ENCODE results near the gene GAGE12J.
A peak's percentile ranks its signal among the peaks of the same experiment; 100 is the strongest.
"Not testable (repeated sequence)": the region's sequence is repeated elsewhere in the genome, so short reads cannot be mapped to it uniquely, and the experiment has no call there.

The GAGE12J gene

DNA sequence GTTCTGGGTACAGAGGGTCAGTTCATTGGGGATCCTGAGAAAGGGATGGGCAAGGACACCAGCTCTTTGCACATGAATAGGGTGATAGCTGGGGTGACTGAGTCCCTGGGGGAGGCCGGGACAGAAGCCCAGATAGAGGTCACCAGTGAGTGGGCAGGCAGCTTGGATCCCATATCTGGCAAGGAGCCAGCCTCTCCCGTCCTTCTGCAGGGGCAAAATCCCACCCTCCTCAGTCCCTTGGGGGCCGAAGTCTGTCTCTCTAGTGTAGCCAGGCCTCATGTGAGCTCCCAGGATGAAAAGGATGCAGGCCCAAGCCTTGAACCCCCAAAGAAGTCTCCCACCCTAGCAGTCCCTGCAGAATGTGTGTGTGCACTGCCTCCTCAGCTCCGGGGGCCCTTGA is 35.3 kb upstream of the GAGE12J start:
- WGBS (ENCODE audit: insufficient coverage, insufficient read length) = no CpG with 5 or more reads among the region's 4 CpGs
- H3K27me3 ChIP-seq (ENCODE audit: control insufficient read depth, insufficient read depth, low read length) = no peaks in the 10 kb centered on the region
- H3K4me1 ChIP-seq (ENCODE audit: control insufficient read depth, insufficient read depth, low read length) = peaks cover 2% of the 10 kb centered on the region; the same call in 1 of the 2 replicates
- H3K36me3 ChIP-seq (ENCODE audit: control insufficient read depth, insufficient read depth, low read length) = no peaks in the 10 kb centered on the region
- H3K27ac ChIP-seq (ENCODE audit: low read length) = no peak overlapping the region
- no peaks in the 10 kb centered on the region for H3K9me3 ChIP-seq (ENCODE audit: control insufficient read depth, insufficient read depth, low read length)
- H3K4me3 ChIP-seq (ENCODE audit: low read length) = no peak overlapping the region
- no peak for DNase-seq (ENCODE audit: low read depth, low spot score)

DNA sequence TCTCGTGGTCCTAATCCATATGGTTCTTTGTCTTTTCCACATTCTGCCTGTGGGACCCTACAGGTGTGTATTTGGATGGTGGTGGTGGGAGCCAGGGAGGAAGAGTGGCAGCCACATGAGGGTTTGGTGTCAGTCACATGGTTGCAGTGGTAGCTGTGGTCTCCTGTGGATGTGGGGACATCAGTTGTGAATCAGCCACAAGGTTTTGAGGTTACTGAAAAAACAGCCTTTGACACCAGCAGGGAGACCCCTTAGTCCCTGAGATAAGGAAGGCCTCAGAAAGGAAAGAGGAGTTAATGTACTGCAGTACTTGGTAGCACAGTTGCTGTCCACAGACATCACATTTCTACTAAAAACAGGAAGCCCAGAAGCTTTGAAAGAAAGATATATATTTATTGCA is 34.2 kb upstream of the GAGE12J start:
- Histone ChIP-seq H3K36me3 (ENCODE audit: control insufficient read depth, insufficient read depth, low read length) (no peaks in the 10 kb centered on the region), H3K9me3 (ENCODE audit: control insufficient read depth, insufficient read depth, low read length) (no peaks in the 10 kb centered on the region), H3K27me3 (ENCODE audit: control insufficient read depth, insufficient read depth, low read length) (no peaks in the 10 kb centered on the region), H3K4me3 (ENCODE audit: low read length) (no peak overlapping the region), H3K27ac (ENCODE audit: low read length) (no peak overlapping the region), H3K4me1 (ENCODE audit: control insufficient read depth, insufficient read depth, low read length) (no peaks in the 10 kb centered on the region)
- WGBS (ENCODE audit: insufficient coverage, insufficient read length) = no CpG with 5 or more reads among the region's 1 CpG
- DNase-seq (ENCODE audit: low read depth, low spot score) = no peak

DNA sequence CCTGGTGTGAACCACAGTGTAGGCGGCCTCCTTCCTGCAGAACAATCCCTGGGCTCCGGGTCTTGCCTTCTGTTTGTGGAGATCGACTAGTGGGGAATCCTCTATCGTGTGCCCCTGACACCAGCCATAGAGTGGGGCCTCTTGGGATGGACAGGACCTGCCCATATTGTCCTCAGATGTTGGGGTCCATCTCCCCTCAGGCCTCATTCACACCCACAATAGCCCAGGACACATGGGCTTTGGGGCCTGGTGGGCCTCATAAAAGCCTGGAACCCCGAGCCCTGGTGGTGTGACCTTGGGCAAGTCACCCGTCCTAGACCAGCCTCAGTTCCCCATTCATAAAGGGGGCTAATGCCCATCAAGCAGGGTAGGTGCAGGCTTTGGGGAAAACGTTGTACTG is 31.6 kb upstream of the GAGE12J start:
- no peaks in the 10 kb centered on the region for H3K36me3 ChIP-seq (ENCODE audit: control insufficient read depth, insufficient read depth, low read length)
- no peak for DNase-seq (ENCODE audit: low read depth, low spot score)
- H3K27ac ChIP-seq (ENCODE audit: low read length) = no peak overlapping the region
- no peaks in the 10 kb centered on the region for H3K27me3 ChIP-seq (ENCODE audit: control insufficient read depth, insufficient read depth, low read length)
- no peaks in the 10 kb centered on the region for H3K4me1 ChIP-seq (ENCODE audit: control insufficient read depth, insufficient read depth, low read length)
- no peaks in the 10 kb centered on the region for H3K9me3 ChIP-seq (ENCODE audit: control insufficient read depth, insufficient read depth, low read length)
- no CpG with 5 or more reads among the region's 7 CpGs for WGBS (ENCODE audit: insufficient coverage, insufficient read length)
- H3K4me3 ChIP-seq (ENCODE audit: low read length) = no peak overlapping the region

DNA sequence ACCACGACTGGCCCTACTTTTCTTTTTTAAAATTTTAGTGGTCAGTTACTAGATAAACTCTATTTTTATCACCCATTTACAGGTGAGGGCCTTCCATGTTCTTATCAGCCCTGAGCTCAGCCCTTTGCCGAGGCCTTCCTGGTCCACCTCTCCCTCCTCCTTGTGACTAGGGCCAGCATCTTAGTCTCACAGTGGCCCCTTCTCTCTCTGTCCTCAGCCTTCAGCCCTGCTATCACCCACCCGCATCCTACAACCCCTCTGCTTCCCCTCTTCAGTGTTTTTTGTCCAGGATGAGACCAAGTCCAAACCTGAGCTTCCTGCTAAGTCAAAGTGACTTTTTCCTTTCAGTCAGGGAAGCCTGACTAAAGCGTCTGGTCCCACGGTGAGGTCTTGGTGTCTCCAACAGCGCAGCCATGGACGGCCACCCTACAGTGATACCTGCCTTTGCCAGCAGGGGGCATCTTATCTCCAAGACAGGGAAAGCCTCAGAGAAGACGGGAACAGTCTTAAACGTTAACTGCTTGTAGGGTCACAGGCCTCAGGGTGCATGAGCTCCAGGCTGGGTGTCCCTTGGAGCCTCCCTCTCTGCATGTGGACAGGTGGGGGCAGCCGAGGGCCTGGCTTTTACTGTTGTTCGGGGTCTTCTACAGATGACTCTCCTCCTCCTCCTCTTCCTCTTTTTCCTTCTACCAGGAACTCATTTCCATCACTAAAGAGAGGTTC is 30.1 kb upstream of the GAGE12J start:
- no CpG with 5 or more reads among the region's 11 CpGs for WGBS (ENCODE audit: insufficient coverage, insufficient read length)
- no peak overlapping the region for H3K27ac ChIP-seq (ENCODE audit: low read length)
- H3K9me3 ChIP-seq (ENCODE audit: control insufficient read depth, insufficient read depth, low read length) = no peaks in the 10 kb centered on the region
- no peak overlapping the region for H3K4me3 ChIP-seq (ENCODE audit: low read length)
- H3K36me3 ChIP-seq (ENCODE audit: control insufficient read depth, insufficient read depth, low read length) = no peaks in the 10 kb centered on the region
- peak; percentile 33 for DNase-seq (ENCODE audit: low read depth, low spot score)
- no peaks in the 10 kb centered on the region for H3K4me1 ChIP-seq (ENCODE audit: control insufficient read depth, insufficient read depth, low read length)
- no peaks in the 10 kb centered on the region for H3K27me3 ChIP-seq (ENCODE audit: control insufficient read depth, insufficient read depth, low read length)

DNA sequence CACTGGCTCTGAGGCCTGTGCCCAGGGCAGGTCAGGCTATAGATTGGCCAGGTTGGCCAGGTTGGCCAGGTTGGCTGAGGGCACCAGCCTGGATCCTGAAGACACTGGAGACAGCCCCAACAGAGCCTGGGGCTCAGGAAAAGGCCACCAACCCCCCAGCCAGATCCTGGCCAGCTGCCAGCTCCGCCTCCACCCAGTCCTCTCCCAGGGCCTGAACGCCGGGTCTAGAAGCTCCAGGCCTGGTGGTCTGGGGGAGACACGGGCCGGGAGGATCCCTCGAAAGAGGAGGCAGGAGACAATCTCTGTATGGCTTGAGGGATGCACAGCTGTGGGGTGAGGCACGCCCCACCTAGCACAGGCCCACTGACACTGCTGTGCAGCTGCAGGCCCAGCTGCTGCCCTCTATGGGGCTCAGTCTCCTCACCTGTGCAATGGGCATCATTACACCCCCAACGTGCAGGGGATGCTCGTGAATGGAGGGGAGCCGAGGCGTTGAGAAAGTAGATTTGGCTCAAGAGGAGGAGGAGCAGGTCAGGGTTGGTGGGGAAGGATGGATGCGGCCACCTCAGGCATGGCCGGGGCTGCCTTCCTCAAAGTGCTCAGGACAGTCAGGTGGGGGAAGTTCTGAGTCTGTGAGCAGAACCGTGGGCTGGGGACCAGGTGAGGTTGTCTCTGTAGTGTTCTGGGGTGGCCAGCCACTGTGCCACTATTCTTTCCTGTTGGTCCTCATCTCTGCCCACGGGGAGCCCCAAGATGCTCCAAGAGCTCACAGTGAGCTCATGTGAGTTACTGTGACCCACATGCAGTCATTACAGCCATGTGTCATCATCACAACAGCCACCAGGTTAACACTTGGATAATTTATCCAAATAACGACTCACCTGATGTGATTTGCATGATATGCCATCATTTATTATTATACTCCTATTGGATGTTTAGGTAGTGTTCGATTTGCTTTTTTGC is 29.2 kb upstream of the GAGE12J start:
- H3K27ac ChIP-seq (ENCODE audit: low read length) = no peak overlapping the region
- H3K4me3 ChIP-seq (ENCODE audit: low read length) = no peak overlapping the region
- DNase-seq (ENCODE audit: low read depth, low spot score) = no peak
- WGBS (ENCODE audit: insufficient coverage, insufficient read length) = no CpG with 5 or more reads among the region's 17 CpGs
- no peaks in the 10 kb centered on the region for H3K36me3 ChIP-seq (ENCODE audit: control insufficient read depth, insufficient read depth, low read length)
- no peaks in the 10 kb centered on the region for H3K27me3 ChIP-seq (ENCODE audit: control insufficient read depth, insufficient read depth, low read length)
- H3K9me3 ChIP-seq (ENCODE audit: control insufficient read depth, insufficient read depth, low read length) = no peaks in the 10 kb centered on the region
- H3K4me1 ChIP-seq (ENCODE audit: control insufficient read depth, insufficient read depth, low read length) = no peaks in the 10 kb centered on the region

DNA sequence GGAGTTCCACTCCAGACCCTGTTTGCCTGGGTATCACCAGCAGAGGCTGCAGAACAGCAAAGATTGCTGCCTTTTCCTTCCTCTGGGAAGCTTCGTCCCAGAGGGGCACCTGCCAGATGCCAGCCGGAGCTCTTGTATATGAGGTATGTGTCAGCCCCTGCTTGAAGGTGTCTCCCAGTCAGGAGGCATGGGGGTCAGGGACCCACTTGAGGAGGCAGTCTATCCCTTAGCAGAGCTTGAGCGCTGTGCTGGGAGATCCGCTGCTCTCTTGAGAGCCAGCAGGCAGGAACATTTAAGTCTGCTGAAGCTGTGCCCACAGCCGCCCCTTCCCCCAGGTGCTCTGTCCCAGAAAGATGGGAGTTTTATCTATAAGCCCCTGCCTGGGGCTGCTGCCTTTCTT is 22.5 kb upstream of the GAGE12J start:
- H3K36me3 ChIP-seq (ENCODE audit: control insufficient read depth, insufficient read depth, low read length); H3K27ac ChIP-seq (ENCODE audit: low read length); DNase-seq (ENCODE audit: low read depth, low spot score); H3K27me3 ChIP-seq (ENCODE audit: control insufficient read depth, insufficient read depth, low read length); H3K4me3 ChIP-seq (ENCODE audit: low read length); H3K4me1 ChIP-seq (ENCODE audit: control insufficient read depth, insufficient read depth, low read length); H3K9me3 ChIP-seq (ENCODE audit: control insufficient read depth, insufficient read depth, low read length): not testable (repeated sequence)
- no CpG with 5 or more reads among the region's 5 CpGs for WGBS (ENCODE audit: insufficient coverage, insufficient read length)

DNA sequence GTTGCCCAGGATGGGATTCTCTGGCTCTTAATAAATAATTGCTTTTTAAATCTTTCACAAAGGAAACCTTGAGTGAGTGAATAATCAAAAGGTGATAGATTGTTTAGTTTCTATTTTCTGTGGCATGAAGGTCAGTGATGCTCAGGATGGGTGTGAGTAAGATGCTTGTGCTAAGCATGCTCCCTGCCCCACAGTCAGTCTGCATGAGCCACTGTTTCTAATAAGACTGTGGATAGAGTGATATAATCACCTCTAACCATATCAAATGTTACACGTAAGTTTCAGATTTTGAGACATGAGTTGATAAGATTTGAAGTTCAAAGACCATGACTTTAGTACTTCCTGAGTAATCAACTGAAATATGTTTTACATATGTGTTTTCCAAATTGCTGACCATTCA is 21.1 kb upstream of the GAGE12J start:
- Histone ChIP-seq H3K9me3 (ENCODE audit: control insufficient read depth, insufficient read depth, low read length) (no peaks in the 10 kb centered on the region), H3K27ac (ENCODE audit: low read length) (no peak overlapping the region), H3K27me3 (ENCODE audit: control insufficient read depth, insufficient read depth, low read length) (no peaks in the 10 kb centered on the region), H3K36me3 (ENCODE audit: control insufficient read depth, insufficient read depth, low read length) (no peaks in the 10 kb centered on the region), H3K4me3 (ENCODE audit: low read length) (no peak overlapping the region), H3K4me1 (ENCODE audit: control insufficient read depth, insufficient read depth, low read length) (0 out of 2 replicates have a peak, but pooled peaks cover 4% of the 10 kb centered on the region)
- no peak for DNase-seq (ENCODE audit: low read depth, low spot score)
- WGBS (ENCODE audit: insufficient coverage, insufficient read length) = no CpG with 5 or more reads among the region's 1 CpG

DNA sequence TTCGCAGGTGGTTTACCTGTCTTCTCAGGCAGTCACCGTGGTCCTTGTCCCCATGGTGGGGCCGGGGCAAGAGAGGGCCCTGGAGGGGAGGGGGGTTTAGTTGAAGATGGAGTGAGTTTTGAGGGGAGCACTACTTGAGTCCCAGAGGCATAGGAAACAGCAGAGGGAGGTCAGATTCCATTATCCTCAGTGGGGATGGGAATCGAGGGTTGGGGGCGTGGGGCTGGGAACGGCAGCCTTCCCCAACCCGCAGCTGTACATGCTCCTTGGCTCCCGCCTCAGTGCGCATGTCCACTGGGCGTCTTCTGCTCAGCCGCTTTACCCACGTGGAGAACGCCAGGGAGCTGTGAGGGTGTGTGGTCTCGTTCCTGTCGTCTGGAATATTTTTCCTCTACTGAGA is 18.5 kb upstream of the GAGE12J start, which contains the start of gene GAGE10:
TSS of gene GAGE10 (plus strand) at position 301 of the 400 bp plus-strand sequence. CDS start 1,214 bp downstream, outside the sequence.
- H3K9me3 ChIP-seq (ENCODE audit: control insufficient read depth, insufficient read depth, low read length) = no peaks in the 10 kb centered on the region
- H3K27me3 ChIP-seq (ENCODE audit: control insufficient read depth, insufficient read depth, low read length) = no peaks in the 10 kb centered on the region
- H3K4me3 ChIP-seq (ENCODE audit: low read length) = no peak within 1 kb of the TSS
- no peak for DNase-seq (ENCODE audit: low read depth, low spot score)
- no CpG with 5 or more reads among the region's 15 CpGs for WGBS (ENCODE audit: insufficient coverage, insufficient read length)
- H3K4me1 ChIP-seq (ENCODE audit: control insufficient read depth, insufficient read depth, low read length) = 0 out of 2 replicates have a peak, but pooled peaks cover 4% of the 10 kb centered on the region
- no peaks in the 10 kb centered on the region for H3K36me3 ChIP-seq (ENCODE audit: control insufficient read depth, insufficient read depth, low read length)
- H3K27ac ChIP-seq (ENCODE audit: low read length) = no peak within 1 kb of the TSS

DNA sequence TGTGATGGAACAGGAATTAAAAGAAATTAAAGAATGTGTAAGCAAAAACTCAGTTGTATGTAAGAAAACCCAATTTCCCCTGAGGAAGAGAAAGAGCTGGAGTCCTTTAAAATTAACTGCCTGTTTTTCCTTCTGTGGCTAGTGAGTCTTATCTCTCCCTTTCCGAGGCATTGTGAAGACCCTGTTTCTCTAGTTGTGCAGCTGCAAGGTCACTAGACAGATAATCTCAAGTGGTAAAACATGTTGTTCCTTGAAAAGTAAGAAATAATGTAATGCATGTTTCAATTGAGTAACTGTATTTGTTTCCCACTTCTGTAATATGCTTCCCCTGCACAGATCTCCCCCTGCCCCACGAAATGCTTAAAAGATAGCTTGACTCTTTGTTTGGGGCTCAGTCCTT is 14.1 kb upstream of the GAGE12J start:
- not testable (repeated sequence) for H3K9me3 ChIP-seq (ENCODE audit: control insufficient read depth, insufficient read depth, low read length); H3K27ac ChIP-seq (ENCODE audit: low read length); H3K4me3 ChIP-seq (ENCODE audit: low read length); H3K27me3 ChIP-seq (ENCODE audit: control insufficient read depth, insufficient read depth, low read length); DNase-seq (ENCODE audit: low read depth, low spot score); H3K36me3 ChIP-seq (ENCODE audit: control insufficient read depth, insufficient read depth, low read length); H3K4me1 ChIP-seq (ENCODE audit: control insufficient read depth, insufficient read depth, low read length)
- WGBS (ENCODE audit: insufficient coverage, insufficient read length) = no CpG with 5 or more reads among the region's 2 CpGs

DNA sequence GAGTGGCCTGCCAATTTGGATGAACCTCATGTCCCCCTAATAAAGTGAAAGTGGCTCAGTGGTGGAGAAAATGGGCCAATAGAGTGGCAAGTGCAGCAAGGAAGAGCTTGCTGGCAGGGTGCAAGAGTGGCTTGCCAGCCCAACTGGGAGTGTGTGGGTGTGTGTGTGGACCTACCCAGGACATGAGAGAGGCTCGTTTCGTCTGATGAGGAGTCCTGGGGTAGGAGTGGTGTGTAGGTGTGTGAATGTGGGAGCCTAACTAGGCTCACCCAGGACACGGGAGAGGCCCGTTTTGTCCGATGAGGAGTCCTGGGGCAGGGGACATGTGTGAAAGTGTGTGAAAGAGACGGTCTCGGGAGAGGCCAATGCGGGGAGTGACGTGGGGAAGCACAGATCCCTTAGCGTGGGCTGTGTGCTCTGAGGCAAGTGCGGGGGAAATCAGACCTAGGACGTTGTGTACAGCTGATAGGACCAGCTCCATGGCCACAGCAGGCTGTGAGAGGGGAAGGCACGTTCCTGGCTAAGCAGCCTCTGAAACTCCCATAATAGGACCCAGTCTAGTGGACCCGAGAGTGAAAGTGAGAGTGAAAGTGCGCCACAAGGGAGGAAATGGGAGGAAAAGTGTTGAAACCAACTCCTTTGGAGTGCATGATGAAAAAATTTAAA is 13.1 kb upstream of the GAGE12J start:
- H3K4me3 ChIP-seq (ENCODE audit: low read length) = no peak overlapping the region
- no CpG with 5 or more reads among the region's 15 CpGs for WGBS (ENCODE audit: insufficient coverage, insufficient read length)

More for the DNA sequence above, 13.1 kb upstream of the GAGE12J start:
- Histone ChIP-seq H3K36me3 (ENCODE audit: control insufficient read depth, insufficient read depth, low read length) (no peaks in the 10 kb centered on the region), H3K27me3 (ENCODE audit: control insufficient read depth, insufficient read depth, low read length) (no peaks in the 10 kb centered on the region), H3K9me3 (ENCODE audit: control insufficient read depth, insufficient read depth, low read length) (no peaks in the 10 kb centered on the region), H3K4me1 (ENCODE audit: control insufficient read depth, insufficient read depth, low read length) (no peaks in the 10 kb centered on the region), H3K27ac (ENCODE audit: low read length) (no peak overlapping the region)
- DNase-seq (ENCODE audit: low read depth, low spot score) = no peak

All from iPS DF 6.9 (cell line).